ENCODE measurements around the gene SORCS2.

The SORCS2 gene

DNA sequence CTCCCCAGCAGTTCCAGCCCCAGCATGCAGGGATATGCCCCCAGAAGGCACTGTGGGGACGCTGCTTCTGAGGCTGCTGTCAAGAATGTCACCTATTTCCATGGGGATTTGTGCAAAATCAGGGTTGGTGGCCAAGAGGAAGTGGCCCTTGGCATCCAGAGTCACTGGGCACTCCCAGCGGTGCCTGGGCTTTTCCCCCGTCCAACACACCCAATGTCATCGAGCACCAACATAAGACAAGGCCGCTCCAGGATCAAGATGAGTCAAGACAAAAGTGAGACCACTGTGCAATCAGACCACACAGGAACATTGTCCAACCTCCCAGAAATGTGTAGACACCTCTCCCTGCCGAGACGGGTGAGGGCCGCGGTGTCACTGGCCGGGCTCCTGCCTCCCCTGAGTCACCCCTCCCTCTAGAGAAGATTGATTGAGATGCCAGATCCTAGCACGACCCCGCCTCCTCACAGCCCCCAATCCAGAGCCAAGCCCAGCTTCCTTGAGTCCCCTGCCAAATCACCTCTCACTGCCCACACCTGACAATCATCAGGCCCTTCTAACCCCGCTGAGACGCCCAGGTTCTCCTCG, 553.1 kb downstream of the SORCS2 start:
- DNase-seq = no peak

DNA sequence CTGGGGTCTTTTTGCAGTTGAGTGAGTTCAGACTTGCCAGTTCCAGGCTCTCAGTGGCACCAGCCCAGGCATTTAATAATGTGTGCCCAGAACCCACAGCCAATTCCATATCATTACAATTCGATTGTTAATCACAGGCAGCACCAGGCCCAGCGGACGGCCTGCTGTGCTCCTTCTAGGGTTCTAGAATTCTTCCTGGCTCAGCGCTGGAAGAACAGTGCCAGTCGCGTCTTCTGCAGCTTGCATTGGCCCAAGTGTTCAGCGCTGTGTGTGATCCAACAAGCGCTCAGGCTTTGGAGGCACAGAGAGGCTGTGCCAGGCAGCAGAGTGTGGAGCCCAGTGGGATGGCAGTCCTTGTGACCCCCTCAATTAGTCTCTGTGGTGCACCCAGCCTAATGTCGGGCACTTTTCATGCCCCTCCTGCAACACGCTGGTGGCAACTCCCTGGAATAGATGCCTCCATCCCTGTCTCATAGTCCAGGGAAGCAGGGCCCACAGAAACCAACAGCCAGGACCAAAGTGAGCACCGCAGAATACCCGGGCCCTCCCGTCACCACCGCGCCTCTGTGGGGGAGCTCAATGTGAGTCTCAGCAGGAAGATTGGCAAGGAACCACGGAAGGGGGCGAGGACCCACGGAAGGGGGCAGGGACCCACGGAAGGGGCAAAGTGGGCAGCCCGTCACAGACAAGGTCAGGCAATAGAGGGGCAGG, 554.2 kb downstream of the SORCS2 start:
- peak in 8 of 58 donors; percentile 22 to 53 (median 30) for DNase-seq

DNA sequence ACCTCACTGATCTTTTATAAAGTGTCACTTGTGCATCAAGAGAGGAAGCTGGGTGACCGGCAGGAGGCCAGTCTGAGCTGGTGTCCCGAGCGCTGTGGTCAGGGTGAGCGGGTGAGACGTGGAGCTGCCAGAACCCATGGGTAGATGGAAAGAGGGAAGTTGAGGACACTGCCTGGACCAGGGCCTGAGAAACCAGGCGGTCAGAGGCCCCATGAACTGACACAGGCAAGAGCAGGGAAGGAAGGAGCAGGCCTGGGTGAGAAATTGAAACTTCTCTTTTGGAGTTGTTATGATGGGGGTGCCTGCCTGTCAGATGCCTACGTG, 554.7 kb downstream of the SORCS2 start:
- DNase-seq = peak in 15 of 58 donors; percentile 9 to 55 (median 24)

DNA sequence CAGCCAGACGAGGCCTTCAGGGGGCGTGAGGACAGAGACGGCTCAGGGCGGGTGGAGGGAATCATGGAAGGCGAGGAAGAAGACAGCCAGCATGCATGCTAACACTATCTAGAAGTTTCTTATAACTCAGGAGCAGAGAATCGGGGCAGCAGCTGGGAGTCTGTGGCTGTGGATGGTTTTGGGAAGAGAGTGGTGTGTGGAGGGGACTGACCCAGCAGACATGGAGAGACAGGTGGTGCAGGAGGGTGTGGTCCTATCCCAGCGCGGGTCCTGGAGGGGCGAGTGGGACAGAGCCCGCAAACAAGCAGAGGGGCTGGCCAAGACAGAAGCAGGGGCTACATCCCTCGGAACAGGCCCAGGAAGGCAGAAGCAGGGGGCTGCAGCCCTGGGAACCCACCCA, 555.2 kb downstream of the SORCS2 start:
- no peak for DNase-seq

DNA sequence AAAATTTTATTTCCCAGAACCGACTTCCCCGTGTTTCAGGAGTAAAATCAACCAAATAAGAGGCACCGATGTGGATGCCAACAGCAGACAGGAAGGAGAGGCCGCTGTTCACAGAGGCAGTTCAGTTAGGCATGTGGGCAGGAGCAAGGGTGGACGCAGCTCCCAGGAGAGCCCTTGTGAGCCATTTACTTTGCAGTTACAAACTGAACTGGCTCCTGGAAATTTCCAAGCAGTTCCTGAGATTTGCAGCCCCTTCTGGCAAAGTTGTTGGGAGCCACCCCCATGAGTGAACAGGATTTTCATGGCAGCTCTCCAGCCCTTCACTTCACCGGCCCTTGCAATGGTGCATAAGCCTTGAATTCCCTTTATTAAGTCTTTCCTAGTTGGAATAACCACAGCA, 558.2 kb downstream of the SORCS2 start:
- DNase-seq = peak in 3 of 58 donors; percentile 21 to 53 (median 30)

DNA sequence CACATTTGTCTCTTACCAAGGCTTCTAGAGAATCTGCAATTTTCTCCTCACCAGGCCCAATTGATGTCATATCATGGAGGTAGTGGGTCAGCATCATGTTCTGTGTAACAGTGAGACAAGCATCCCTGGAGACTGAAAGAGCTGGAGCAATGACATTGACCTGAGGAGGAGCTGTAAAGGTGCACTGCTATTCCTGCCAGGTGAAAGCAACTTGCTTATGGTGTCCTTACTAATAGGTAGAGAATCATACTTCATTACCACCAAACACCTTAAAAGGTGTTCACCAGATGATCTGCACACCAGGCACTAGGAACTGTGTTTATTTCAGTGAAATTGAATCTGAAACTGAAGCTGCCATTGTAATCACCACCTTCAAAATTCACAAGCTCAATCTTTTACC, 558.6 kb downstream of the SORCS2 start:
- no peak for DNase-seq

DNA sequence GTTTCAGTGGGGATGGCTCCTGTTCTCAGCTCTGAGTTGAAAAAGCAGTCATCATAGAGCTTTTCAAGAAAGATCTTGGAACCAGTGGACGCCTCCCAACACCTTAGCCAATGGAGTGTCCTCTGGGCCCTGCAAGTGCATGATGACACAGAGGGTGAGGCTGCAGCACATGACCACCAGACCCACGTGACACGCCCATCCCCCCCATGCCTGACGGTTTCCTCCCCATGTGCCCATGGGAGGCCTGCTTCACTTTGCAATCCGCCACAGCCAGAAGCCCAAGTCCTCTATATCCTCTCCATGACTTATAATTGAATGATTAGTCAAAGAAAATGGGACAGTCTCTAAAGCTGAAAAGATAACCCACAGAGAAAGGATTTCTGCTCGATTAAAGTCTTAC, 560.3 kb downstream of the SORCS2 start:
- no peak for DNase-seq

DNA sequence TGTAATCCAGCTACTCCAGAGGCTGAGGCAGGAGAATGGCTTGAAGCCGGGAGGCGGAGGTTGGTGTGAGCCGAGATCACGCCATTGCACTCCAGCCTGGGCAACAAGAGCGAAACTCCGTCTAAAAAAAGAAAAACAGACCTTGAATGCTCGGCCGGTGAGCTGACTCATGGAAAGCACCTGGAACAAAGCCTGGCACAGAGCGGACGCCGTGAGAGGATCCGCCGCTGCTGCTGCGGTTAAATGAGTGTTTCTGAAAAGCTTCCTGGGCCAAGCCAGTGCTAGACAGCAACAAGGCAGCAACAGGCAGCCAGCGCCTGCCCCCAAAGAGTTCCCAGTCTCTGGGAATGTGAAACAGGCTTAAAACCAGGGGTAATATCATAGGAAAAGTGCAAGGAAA, 560.9 kb downstream of the SORCS2 start:
- no peak for DNase-seq

DNA sequence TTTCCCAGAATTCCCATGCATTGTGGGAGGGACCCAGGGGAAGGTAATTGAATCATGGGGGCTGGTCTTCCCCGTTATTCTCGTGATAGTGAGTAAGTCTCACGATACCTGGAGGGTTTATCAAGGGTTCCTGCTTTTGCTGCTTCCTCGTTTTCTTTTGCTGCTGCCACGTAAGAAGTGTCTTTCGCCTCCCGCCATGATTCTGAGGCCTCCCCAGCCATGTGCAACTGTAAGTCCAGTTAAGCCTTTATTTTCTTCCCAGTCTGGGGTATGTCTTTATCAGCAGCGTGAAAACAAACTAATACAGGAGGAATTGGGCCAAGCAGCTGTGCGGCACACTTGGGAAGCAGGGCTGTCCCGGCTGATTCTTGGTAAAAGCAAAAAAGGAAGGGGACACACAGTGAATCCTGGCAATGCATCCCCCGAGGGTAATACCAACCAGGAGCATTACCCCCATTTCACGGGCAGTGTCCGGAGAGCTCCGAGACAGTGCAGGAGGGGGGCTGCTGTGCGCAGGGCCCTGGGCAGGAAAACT, 561.7 kb downstream of the SORCS2 start:
- no peak for DNase-seq

DNA sequence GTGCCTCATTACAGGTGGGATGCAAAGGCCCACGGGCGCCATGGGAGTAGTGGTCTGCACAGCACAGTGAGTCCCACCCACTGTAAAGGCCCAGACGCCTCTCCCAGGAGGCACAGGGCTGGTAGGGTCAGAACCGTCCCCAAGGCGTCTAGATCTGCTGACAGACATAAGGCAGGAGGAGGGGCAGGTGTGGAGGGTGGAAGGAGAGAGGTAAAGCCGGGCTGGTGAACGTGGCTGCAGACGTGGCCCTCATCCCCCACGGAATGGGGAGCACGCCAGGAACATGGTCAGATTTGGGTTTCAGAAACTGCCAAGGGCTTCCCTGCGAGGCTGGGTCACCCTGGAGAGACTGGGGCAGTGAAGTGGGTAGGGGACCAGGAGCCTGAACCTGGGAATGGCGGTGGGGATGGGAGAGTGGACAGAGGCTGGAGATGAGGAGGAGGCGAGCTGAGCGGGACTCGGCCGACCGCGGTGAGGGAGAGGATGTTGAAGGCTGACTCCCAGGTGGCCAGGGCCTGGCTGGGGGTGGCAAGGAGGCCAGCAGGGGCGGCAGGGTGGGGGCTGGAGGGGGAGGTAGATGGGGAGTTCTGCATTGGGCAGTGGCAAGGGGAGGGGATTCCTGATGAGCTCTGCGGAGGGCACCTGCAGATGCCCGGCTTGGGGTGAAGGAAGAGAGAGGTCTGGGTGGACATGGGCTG, 562.4 kb downstream of the SORCS2 start:
- DNase-seq = no peak

DNA sequence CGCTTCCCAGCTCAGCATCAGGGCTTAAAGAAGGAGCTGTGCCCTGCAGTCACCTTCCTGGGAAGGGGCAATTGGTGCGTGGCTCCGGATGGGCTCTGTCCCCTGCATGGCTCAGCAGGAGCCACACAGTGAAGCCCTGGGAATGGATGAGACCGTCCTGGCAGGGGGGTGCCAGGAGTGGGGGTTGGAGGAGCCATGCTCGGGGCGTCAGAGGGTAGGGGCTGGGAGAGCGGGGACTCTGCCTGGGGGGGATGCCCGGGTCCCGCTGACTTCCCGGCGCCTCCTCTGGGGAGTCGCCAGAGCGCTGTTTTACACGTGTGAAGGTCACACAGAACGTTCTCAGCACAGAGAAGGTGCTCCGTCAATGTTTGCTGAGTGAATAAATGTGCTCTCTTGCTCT, 563.2 kb downstream of the SORCS2 start:
- DNase-seq = no peak

DNA sequence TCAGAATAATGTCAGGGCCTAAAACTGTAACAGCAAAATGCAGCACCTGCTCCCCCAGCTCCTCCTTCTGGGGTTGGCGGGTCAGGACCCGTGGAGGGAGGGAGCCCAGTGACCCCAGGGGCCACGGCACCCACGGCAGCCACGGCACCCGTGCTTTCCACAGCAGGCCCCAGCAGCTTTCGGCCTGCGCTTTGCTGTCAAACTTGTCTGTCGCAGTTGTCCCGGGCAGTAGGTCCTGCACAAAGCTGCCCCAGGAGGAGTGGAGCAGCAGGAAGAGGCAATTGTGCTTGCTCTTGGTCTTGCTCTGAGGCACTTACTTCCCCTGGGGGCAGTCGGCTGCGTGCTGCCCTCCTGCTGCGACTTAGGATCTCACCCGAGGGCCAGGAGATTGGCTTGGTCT, 563.7 kb downstream of the SORCS2 start:
- DNase-seq = no peak

DNA sequence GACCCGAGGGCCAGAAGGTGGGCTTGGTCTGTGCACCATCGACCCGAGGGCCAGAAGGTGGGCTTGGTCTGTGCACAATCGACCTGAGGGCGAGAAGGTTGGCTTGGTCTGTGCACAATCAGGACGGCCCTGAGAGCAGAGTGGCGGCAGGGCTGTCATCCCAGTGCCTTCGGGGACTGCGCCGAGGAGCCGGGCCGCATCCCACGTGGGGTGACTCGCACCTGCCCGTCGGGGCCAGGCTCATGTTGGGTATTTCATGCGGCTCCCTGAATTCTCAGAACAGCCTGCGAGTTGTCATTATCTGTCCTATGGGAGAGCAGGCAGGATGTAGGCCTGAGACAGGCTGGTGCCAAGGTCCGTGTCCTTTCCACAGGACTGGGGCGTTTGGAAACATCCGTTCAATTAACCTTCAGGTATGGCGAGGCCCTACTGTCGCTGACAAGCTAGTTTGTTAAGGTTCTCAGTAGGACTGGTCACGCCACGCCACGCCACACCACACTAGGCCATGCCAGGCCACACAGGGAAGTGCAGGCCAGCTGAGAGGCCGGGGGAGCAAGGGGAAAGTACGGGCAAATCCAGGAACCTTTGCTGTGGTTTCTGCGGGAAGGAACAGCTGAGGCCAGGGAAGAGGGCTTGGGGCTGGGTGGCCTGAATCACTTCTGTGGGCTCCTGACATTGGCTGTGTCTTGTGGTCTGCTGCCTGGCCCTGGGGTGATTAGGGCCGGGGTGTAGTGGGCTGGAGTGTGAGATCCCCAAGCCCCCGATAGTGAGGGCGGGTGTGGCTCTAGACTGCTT, 564.4 kb downstream of the SORCS2 start:
- no peak for DNase-seq

DNA sequence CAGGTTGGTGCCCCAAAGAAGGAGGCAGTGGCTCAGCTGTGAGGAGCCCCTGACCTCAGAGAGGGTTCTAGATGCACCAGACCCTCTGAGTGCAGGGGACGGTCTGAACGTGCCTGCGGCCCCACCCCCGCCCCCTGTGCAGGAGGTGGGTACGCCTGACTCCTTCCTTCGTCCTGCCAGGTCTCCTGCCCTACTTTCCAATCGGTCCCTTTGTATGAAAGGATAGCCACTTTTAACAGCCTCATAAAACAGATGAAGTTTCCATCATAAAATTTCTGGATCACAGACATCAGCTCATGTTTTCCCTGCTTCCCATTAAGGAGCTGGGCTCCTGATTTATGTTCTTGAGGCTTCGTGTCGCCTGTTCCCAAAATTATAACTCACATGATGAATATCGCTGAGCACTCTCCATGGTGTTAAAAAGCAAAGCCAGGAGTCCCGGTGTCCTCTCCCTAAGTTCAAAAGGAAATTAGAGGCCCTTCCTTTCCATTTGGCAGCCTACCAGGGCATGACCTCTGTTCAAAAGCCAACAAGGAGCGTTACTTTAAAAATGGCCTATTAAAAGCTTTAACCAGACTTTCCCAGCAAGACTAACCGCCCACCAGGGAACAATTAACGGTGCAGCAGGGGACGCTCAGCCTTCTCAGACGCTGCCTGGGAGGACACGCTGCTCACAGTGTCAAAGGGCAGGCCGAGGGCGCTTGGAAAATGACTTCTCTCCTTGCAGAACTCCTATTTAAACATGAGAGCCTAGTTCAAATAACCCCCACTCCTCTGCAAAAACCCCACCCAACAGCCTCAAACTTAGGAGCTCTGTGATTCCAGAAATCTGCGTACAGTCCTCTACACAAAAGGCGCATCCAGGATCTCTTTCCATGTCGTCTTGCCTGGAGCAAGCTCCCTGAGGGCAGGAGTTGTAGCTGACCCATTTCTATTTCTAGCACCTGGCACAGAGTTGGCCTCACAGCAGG, 565.4 kb downstream of the SORCS2 start:
- DNase-seq = no peak

DNA sequence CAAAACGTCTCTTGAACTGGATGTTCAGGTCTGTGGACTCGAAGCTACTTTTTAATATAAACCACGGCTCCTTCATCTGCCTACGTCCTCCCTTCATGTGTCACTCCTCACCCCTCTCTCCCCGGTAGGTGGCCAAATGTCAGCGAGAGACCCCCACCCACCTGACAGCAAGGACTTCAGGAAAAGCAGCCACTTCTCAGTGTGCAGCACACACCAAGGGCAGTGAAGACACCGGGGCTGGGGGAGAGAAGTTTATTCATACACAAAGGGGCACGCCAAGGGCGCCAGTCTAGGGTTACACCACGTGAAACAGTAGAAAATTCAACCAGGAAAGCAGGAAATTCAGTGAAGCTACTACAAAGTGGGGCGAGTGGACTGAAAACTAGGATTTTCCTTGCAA, 566.1 kb downstream of the SORCS2 start:
- DNase-seq = no peak

DNA sequence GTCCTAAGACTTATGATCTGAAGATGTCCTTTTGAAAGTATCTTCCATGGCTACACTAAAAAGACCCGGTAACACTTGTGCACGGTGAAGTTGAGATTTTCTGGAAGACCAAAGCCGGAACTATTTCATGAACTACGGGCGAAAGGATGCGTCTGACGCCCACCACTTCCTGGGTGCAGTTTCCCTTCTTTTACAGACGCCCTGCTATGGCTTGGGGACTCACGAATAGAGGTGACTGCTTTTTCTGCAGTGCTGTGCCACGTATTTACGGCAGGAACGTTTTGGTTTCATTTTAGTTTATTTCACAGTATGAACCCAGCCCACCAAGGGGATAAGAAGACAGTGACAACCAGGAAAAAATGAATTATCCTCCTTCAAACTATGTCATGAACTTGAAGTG, 566.9 kb downstream of the SORCS2 start:
- DNase-seq = no peak

DNA sequence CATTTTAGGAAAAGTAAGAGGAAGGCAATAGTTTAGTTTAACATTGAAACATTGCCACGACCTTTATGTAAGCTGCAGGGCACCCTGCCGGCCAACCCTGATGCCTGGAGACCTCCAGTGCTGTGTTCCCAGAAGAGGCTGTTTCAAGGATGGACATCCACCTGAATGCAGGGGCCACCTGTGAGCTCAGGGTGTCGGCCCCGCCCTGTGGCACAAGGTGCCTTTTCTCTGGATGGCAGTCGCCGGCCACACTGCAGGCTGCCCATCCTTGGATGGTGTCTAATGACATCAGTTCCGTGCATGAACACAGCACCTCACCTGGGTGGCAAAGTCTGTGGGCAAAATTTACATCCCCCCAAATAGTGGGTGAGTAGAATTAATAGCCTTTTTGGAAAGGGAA, 567.3 kb downstream of the SORCS2 start:
- DNase-seq = no peak

DNA sequence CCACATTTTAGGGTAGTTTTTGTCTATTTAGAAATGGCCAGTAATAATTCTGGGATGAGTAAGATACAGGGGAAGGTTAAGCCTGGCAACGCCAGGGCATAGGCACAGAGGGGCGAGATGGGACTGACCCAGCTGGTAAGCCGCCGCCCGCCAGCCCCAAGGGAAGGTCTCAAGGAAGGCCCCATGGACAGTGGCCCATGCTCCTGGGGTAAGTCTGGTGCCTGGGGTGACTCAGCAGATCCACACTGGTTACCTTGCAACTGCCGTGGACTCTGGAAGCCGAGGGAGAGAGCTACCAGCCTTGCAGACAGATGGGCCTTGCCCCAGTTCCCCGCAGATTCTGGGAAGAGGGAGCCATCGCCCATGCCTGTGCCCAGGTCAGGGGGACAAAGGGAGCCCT, 567.9 kb downstream of the SORCS2 start:
- DNase-seq = no peak

DNA sequence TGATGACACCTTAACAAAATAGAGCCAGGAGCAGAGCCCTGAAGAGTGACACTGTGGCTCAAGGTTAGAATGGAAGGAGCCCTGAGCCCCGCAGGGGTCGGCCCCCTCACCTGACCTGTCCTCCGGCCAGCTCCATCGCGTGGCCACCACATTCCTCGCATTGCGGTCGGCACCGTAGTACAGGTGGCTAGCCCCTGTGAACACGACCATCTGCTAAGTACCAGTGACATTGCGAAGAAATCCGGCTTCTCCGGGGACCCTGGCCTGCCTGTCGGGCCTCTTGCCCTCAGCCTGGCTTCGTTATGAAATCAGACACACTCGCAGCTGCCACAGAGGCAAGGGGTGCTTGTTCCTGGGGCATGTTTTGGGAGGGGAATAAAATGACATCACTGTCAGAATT, 568.4 kb downstream of the SORCS2 start:
- no peak for DNase-seq

DNA sequence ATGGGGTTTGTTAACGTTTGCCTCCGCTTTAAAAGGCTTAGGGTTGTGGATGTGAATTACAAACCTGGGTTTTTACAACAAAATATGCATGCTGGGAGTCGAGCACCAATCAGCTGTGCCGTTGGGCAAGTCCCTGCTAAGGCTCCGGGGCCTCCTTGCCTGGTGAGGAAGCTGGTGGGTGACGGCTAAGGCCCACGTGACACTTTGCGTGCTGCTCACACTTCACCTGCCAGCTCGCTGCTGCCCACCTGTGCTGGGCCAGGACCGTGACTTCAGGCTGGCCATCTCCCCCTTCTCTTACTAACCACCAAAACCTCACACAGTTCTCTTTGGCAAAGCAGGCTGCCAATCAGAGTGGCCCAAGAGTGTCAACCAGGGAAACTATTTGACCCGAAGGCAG, 569.0 kb downstream of the SORCS2 start:
- no peak for DNase-seq

DNA sequence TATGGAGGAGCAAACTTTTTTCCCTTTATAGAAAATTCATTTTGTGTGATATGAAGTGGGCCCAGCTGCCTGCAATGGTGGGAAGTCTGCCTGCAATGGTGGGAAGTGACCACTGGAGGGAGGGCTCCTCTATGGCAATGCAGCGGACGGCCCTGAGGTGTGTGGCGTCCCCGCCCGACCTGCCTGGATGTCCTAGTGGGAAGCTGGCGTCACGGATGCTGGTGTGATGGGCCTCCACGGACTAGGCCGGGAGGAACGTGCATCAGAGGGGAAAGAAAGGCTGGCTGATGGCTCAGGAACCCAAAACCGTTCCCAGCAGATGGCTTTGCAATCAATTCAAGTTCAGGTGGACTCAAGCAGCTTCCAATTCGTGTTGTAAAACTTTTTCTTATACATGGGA, 569.4 kb downstream of the SORCS2 start:
- peak in 50 of 58 donors; percentile 6 to 81 (median 53) for DNase-seq
